ENCODE results near the gene SSH2.
"Not testable (repeated sequence)": the region's sequence is repeated elsewhere in the genome, so short reads cannot be mapped to it uniquely, and the experiment has no call there.

The SSH2 gene

GRCh38 chr17:29732209-29732608, 197.8 kb downstream of the SSH2 start:
- no peak for DNase-seq

DNA sequence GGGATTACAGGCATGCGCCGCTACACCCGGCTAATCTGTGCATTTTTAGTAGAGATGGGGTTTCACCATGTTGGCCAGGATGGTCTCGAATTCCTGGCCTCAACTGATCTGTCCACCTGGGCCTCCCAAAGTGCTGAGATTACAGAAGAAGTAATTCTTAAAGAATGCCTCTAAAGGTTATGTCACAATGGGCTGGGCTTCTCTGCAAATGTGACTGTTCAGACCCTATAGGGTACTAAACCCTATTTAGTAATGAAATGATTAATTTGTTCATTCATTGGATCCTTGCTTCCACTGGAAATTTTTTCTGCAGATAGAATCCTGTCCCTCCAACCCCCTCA, 198.5 kb downstream of the SSH2 start:
- DNase-seq, result no peak

DNA sequence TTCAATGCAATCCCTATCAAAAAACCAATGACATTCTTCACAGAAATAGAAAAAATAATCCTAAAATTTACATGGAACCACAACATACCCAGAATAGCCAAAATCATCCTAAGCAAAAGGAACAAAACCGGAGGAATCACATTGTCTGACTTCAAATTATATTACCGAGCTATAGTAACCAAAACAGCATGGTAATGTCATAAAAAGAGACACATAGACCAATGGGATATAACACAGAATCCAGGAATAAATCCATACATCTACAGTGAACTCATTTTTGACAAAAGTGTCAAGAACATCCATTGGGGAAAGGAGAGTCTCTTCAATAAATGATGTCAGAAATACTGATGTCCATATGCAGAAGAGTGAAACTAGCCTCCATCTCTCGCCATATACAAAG, 201.5 kb downstream of the SSH2 start:
- no peak for DNase-seq

DNA sequence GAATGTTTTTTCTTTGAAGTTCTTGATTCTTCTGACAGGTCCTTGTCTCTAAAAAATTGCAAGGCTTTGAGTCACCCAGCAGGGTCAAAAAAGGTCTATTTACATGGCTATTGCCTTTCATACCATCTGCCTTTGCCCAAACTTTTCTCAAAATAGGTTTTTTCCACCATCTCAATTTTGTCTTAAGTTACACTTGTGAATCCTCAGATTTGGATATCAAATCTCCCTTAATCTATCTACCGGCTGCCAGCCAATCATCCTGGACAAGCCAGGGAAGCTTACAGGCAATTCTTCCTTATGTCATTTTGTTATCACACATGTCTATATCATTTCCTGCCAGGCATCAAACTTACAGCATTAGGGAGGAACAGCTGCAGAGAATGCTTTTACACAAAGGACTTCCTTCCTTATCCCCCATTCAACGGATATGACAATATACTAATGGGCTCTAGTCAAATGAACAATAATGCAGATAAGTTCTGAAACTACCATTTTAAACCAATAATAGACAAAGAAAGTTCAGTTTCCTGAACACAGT, 203.2 kb downstream of the SSH2 start:
- no peak for DNase-seq

GRCh38 chr17:29725408-29725807, 204.6 kb downstream of the SSH2 start:
- not testable (repeated sequence) for DNase-seq

GRCh38 chr17:29723278-29724047, 206.6 kb downstream of the SSH2 start:
- DNase-seq, result peak; percentile 6

DNA sequence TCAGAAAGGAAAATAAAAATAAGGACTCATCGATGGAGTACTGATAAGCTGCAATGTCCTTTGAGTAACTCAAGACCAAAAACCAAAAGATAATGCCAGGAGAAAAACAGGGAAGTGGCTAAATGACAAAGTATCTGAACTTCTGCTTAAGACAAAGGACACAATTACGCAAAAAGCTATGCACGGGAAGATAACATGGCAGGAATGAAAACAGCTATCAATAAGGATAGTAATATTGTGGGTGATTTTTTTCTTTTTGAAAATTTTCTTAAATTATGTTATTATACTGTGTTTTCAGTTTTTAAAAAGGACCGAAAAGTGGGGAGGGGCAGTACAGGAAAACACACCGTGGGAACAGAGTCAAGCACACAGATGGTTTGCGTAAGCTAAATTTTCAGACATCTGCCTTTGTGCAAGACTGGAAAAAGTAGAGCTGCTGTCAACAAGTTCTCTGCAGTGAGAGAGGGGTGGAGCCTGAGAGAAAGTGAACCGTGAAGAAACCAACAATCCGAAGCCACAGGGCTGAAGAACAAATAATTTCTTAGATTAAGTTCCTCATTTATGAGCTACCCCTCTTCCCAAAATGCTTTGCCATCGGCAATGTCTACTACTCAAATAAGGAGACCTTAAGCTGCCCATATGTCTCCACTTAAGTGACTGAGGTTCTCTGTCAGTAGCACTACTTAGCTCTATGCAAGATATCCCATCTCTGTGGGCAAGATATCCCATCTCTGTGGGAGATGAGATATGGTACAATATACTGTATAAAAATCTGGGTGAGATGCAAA, 207.4 kb downstream of the SSH2 start:
- DNase-seq, result no peak

GRCh38 chr17:29720551-29720950, 209.5 kb downstream of the SSH2 start:
- no peak for DNase-seq

DNA sequence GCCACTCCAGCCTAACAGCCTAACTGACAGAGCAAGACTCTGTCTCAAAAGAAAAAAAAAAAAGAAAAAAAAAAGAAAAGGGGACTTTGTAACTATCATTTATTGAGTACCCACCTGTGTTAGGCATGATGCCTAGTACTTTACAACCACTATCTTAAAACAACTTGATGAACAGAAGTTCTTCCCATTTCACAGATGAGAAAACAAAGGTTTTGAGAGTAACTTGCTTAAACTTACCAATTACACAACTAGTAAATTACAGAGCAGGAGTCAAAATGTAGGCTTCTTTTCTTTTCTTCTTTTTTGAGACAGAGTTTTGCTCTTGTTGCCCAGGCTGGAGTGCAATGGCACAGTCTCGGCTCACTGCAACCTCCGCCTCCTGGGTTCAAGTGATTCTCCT, 210.6 kb downstream of the SSH2 start:
- no peak for DNase-seq

DNA sequence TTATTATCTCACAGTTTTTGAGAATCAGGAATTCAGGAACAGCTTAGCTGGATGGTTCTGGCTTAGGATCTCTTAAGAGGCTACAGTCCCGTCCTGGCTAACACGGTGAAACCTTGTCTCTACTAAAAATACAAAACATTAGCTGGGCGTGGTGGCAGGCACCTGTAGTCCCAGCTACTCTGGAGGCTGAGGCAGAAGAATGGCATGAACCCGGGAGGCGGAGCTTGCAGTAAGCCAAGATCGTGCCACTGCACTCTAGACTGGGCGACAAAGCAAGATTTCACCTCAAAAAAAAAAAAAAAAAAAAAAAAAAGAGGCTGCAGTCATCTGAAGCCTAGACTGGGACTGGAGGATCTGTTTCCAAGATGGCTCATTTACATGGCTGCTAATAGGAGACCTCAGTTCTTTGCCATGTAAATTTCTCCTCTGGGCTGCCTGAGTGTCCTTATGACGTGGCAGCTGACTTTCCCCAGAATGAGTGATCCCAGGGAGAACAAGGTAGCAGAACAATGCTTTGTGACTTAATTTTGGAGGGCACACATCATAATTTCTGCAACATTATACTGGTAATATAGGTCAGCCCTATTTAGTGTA, 211.5 kb downstream of the SSH2 start:
- DNase-seq, result no peak

- DNase-seq, result no peak
These were observed 212.2 kb downstream of the SSH2 start for GRCh38 chr17:29717817-29718216.

DNA sequence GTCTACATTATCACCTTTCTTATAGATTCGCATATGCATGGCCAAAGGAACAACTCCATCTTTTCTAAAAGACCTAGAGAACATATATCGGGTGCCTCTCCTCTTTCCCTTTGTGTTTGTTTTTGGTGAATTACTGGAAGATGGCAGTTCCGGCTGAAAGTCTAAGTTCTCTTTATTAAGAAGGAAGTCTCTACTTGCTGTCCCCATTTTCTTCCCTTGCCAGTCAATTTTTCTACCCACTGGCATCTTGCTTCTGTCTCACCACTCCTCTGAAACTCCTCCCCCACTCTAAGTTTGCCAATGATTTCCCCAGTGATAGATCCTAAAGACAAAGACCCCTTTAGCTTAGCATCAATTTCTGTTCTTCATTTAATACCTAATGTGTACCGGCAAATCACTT, 213.5 kb downstream of the SSH2 start:
- DNase-seq, result no peak

DNA sequence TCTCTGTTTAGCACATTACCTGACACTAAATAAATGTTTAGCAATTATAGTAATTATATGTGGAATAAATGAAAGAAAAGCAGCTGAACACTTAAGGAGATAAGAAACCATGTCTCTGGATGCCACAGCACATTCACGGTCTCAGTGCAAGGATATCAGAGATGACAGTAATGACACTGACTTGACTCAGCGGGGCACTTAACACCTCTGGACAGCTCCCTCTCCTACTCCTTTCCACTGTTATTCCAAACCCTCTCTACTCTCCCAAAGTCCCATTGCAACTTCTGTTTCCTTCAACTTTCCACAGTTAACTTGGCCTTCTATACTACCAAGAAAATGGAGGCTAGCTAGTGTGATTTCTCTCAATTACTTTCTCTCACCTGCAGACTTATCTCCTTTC, 214.3 kb downstream of the SSH2 start:
- no peak for DNase-seq

- DNase-seq, result no peak
These were observed 215.9 kb downstream of the SSH2 start for GRCh38 chr17:29714146-29714545.

GRCh38 chr17:29713626-29714025, 216.4 kb downstream of the SSH2 start:
- no peak for DNase-seq

GRCh38 chr17:29711588-29712385, 218.2 kb downstream of the SSH2 start:
- no peak for DNase-seq

- DNase-seq, result no peak
These were observed 219.1 kb downstream of the SSH2 start for GRCh38 chr17:29710891-29711418.

- DNase-seq, result no peak
These were observed 219.5 kb downstream of the SSH2 start for GRCh38 chr17:29710520-29710884.

GRCh38 chr17:29709866-29710519, 220.0 kb downstream of the SSH2 start:
- DNase-seq, result no peak

GRCh38 chr17:29707212-29707571, 222.8 kb downstream of the SSH2 start:
- no peak for DNase-seq

GRCh38 chr17:29706045-29706431, 224.0 kb downstream of the SSH2 start:
- no peak for DNase-seq

GRCh38 chr17:29705386-29705785, 224.6 kb downstream of the SSH2 start:
- DNase-seq, result no peak
